HL-60 (cell line): Measurements from ENCODE around the gene ZNF423.

Experiments used
- TF ChIP-seq, protein P1 (sequence below): IDR thresholded peaks from one replicate; pipeline ENCODE4 v1.5.1; 2011; ENCODE audit warnings: low read length, control low read depth, inconsistent platforms; ENCODE audit not compliant: insufficient read depth
- TF ChIP-seq, protein P2 (sequence below): IDR thresholded peaks from 2 replicates; pipeline ENCODE4 v1.6.1; 2012; ENCODE audit warnings: low read depth; ENCODE audit not compliant: insufficient replicate concordance

DNA sequence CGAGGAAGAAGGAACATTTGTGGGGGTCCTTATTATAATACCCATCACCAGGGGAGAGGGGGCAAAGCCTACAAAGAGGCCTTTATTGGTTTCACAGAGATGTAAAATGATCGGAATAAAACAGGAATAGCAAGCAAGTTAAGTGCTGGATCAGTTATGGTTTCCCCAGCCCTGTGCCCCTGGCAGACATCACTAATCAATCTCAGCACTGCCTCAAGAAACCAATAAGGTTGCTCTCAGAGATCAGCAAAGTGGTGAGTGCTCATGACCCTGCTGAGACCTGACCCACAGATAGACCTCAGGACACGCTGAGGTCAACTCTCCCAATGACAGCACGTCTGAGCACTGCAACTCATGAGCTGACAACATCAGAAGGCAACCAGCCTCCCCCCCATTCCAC lies 66.3 kb downstream of the ZNF423 start:
- TF ChIP-seq, protein P1, sequence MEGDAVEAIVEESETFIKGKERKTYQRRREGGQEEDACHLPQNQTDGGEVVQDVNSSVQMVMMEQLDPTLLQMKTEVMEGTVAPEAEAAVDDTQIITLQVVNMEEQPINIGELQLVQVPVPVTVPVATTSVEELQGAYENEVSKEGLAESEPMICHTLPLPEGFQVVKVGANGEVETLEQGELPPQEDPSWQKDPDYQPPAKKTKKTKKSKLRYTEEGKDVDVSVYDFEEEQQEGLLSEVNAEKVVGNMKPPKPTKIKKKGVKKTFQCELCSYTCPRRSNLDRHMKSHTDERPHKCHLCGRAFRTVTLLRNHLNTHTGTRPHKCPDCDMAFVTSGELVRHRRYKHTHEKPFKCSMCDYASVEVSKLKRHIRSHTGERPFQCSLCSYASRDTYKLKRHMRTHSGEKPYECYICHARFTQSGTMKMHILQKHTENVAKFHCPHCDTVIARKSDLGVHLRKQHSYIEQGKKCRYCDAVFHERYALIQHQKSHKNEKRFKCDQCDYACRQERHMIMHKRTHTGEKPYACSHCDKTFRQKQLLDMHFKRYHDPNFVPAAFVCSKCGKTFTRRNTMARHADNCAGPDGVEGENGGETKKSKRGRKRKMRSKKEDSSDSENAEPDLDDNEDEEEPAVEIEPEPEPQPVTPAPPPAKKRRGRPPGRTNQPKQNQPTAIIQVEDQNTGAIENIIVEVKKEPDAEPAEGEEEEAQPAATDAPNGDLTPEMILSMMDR, result no peak
- TF ChIP-seq, protein P2, sequence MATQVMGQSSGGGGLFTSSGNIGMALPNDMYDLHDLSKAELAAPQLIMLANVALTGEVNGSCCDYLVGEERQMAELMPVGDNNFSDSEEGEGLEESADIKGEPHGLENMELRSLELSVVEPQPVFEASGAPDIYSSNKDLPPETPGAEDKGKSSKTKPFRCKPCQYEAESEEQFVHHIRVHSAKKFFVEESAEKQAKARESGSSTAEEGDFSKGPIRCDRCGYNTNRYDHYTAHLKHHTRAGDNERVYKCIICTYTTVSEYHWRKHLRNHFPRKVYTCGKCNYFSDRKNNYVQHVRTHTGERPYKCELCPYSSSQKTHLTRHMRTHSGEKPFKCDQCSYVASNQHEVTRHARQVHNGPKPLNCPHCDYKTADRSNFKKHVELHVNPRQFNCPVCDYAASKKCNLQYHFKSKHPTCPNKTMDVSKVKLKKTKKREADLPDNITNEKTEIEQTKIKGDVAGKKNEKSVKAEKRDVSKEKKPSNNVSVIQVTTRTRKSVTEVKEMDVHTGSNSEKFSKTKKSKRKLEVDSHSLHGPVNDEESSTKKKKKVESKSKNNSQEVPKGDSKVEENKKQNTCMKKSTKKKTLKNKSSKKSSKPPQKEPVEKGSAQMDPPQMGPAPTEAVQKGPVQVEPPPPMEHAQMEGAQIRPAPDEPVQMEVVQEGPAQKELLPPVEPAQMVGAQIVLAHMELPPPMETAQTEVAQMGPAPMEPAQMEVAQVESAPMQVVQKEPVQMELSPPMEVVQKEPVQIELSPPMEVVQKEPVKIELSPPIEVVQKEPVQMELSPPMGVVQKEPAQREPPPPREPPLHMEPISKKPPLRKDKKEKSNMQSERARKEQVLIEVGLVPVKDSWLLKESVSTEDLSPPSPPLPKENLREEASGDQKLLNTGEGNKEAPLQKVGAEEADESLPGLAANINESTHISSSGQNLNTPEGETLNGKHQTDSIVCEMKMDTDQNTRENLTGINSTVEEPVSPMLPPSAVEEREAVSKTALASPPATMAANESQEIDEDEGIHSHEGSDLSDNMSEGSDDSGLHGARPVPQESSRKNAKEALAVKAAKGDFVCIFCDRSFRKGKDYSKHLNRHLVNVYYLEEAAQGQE, result no peak
